Limb (tissue), 2 donors: ENCODE measurements around the gene GOLGA8F.
"Not testable (repeated sequence)": the region's sequence is repeated elsewhere in the genome, so short reads cannot be mapped to it uniquely, and the experiment has no call there.

Experiments
- DNase-seq, 2 donors: peaks; one replicate each; pipeline ENCODE4 v3.0.0-alpha.2; 2016; ENCODE audit errors: extremely low spot score in 2 of 2

Gene GOLGA8F, protein sequence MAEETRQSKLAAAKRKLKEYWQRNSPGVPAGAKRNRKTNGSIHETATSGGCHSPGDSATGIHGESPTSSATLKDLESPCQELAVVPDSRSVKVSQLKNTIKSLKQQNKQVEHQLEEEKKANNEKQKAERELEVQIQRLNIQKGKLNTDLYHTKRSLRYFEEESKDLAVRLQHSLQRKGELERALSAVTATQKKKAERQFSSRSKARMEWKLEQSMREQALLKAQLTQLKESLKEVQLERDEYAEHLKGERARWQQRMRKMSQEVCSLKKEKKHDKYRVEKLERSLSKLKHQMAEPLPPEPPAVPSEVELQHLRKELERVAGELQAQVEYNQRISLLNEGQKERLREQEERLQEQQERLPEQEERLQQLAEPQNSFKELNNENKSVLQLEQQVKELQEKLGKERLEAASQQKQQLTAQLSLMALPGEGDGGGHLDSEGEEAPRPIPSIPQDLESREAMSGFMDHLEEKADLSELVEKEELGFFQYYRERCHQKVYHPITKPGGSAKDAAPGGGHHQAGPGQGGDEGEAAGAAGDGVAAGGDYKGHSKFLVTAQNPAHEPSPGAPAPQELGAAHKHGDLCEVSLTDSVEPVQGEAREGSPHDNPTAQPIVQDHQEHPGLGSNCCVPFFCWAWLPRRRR

DNA sequence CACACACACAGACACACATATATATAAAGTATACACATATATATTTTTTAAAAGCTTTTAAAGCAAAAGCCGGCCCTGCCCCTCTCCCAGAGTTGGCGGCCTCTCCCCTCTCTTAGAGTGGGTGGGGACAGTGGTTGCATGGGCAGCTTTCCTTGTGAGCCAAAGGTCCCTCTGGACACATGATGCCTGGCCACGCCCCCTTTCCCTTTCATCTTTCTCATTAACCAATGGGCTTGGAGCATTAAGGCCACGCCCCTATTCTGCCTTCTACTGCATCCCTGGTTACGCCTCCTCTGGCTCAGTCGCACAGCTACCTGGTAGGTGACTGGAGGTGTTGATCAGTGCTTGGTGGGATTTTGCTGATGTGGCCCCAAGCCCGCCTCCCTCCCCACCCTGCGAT, at the start of gene GOLGA8F:
Gene GOLGA8F (plus strand): TSS at position 301 of the 400 bp plus-strand sequence. CDS start 98 bp downstream, at position 399.
- not testable (repeated sequence) for DNase-seq

DNA sequence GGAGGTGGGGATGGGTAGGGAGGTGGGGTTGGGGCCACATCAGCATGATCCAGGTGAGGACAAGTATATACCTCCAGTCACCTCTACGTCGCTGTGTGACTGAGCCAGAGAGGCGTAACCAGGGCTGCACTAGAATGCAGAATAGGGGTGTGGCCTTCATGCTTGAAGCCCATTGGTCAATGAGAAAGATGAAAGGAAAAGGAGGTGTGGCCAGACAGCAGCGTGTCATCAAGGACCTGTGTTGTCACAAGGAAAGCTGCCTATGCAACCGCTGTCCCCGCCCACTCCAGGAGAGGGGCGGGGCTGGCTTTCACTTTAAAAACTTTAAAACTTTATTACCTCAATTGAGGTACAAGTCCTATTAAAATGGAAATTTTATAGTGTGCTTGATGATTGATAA, 20.5 kb upstream of the GOLGA8F start, which contains the start of gene GOLGA6L24:
Gene GOLGA6L24 (minus strand): TSS at position 101 of the 400 bp plus-strand sequence. CDS start 61 bp downstream, at position 40.
- DNase-seq: not testable (repeated sequence)

DNA sequence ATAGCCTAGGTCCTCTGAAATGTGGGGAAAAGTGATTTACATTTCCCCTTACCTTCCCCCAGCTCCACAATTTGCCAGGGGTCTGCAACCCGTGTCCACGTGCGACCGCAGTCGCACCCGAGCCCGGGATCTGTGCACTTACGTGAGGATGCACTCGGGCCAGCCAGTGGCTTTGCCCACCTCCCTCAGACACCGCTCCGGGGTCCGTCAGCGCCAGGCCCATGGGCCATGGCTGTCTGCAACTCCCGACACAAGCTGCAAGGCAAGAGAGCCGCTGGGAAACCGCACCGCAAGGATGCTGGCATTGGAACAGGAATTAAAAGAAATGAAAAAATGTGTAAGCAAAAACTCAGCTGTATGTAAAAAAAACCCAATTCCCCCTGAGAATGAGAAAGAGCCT, 13.0 kb upstream of the GOLGA8F start:
- not testable (repeated sequence) for DNase-seq

DNA sequence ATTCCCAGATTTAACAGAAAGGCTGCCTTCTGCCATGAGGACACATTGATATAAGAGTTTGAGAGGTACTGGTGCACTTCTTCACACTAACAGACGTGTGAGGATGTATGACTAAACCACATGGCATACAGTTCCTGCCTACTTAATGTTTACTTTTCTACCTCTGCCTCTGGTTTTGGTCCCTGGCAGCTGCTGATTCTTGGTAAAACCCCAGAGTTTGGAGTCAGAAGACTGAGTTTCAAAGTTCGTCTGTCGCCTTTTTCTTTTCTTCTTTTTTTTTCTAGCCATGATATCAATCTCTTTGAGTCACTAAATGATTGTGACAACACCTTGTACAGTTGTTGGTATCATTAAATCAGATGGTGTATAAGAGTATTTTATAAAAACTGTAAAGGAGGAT, 1.6 kb downstream of the GOLGA8F start:
- not testable (repeated sequence) for DNase-seq

DNA sequence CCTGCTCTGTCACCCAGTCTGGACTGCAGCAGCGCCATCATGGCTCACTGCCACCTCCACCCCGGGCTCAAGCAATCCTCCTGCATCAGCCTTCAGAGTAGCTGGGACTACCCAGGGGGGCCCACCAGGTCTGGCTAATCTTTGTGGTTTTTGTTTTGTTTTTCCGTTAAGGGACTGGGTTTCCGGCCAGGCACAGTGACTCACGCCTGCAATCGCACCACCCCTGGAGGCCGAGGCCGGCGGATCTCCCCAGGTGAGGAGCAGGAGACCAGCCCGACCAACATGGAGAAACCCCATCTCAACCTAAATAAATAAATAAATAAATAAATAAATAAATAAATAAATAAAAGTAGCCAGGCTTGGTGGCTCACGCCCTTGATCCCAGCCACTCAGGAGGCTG, 17.6 kb downstream of the GOLGA8F start:
- DNase-seq: not testable (repeated sequence)

DNA sequence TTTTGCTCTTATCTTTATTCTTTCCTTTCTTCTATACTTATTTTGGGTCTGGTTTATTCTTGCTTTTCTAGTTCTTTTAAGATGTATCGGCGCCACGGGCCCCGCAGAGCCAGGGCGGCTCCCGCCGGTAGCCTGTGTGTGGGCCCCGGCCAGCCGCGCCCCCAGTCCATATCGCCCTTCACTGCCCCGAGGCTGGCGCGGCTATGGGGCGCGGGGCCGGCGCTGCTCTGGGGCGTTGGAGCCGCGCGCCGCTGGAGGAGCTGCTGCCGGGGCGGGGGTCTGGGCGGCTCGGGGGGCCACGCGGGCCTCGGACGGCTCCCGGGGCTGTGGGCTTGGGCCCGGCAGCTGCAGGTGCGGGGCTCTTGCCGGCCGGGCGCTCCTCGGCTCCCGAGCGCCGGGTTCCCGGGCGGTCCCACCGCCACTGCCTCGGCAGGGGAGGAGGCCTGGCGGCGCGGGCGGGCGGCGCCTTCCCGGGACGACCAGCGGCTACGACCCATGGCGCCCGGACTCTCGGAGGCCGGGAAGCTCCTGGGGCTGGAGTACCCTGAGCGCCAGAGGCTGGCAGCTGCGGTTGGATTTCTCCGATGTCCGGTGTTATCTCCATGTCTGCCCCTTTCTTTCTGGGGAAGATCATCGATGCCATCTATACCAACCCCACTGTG, 24.4 kb downstream of the GOLGA8F start:
- DNase-seq: not testable (repeated sequence)

DNA sequence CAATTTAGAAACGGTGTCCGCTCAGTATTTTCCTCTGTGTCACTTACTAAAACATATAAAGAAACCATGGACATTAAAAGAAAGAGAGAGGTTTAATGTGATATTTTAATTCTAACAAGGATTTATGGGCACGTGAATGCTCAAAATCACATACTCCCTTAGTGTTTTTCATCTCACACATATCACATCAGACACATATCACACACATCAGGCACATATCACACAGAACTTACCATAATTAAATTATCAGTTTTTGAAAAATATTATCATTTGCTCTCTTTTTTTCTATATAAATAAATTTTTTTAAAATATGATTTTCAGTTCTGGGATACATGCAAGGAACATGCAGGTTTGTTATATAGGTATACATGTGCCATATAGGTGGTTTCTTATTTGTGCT, 42.0 kb downstream of the GOLGA8F start:
- DNase-seq: not testable (repeated sequence)

DNA sequence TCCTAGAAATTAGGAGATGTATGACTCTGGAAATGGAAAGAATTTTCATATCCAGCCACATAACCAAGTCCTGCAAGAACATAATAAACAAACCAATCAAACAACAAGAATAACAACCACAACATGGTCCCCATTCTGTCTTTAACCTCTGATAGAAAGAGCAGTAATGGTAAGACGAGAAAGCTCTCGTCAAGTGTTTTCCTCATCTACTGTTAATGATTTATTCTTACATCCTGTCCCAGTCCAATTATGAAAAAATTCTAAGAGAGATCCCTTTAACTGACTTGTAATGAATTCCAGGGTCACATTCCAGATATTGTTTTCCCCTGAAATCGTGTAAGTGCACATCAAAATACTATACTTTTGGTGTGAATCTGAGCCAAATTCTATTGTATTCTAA, 57.1 kb downstream of the GOLGA8F start:
- not testable (repeated sequence) for DNase-seq
